K562 (cell line): ENCODE measurements around the gene AP5M1. TPM values are rescaled to one million over a fixed set of nuclear protein-coding genes. Genes with fewer than 3 reads are reported as not detected.

ENCODE experiments used
- COPS2 ChIP-seq: fragments of 450-650 bp; conservative IDR thresholded peaks from 2 replicates; pipeline ENCODE4 v1.6.1; 2016; ENCODE audit warnings: mild to moderate bottlenecking, moderate library complexity
- EP400 ChIP-seq: fragments of 450-650 bp; IDR thresholded peaks from 2 replicates; pipeline ENCODE4 v1.6.1; 2017; ENCODE audit warnings: antibody characterized with exemption, mild to moderate bottlenecking, moderate library complexity
- GTF2F1 ChIP-seq: IDR thresholded peaks from 2 replicates; pipeline ENCODE4 v1.6.1; 2011; ENCODE audit warnings: low read depth, low read length, improper control_type of control experiment
- MECOM ChIP-seq: fragments of 250-450 bp; sonication (Bioruptor Pico); IDR thresholded peaks from 2 replicates; pipeline ENCODE4 v1.8.0; 2022; ENCODE audit warnings: inconsistent platforms
- POLR3A ChIP-seq: IDR thresholded peaks from 2 replicates; pipeline ENCODE4 v1.6.1; 2011; ENCODE audit warnings: borderline replicate concordance, mild to moderate bottlenecking, moderate library complexity; ENCODE audit not compliant: insufficient read length, insufficient read depth; ENCODE audit errors: extremely low read depth
- RFX1 ChIP-seq: fragments of 450-650 bp; IDR thresholded peaks from 2 replicates; pipeline ENCODE4 v1.6.1; 2016; ENCODE audit warnings: mild to moderate bottlenecking, moderate library complexity
- SAFB ChIP-seq: fragments of 200-400 bp; formaldehyde crosslinking; IDR thresholded peaks from 2 replicates; pipeline ENCODE4 v1.6.1; 2017; ENCODE audit warnings: low read depth, low read length, borderline replicate concordance
- ZNF165 ChIP-seq: fragments of 250-450 bp; sonication (Bioruptor Pico); IDR thresholded peaks from 2 replicates; pipeline ENCODE4 v1.4.0; 2020; ENCODE audit warnings: borderline replicate concordance
- ZNF212 ChIP-seq: fragments of 450-650 bp; formaldehyde crosslinking; IDR thresholded peaks from 2 replicates; pipeline ENCODE4 v1.4.0; 2020; ENCODE audit warnings: mild to moderate bottlenecking
- ZNF431 ChIP-seq: sonication (generic); formaldehyde crosslinking; IDR thresholded peaks from 2 replicates; pipeline ENCODE4 v1.8.0; 2022; ENCODE audit warnings: mild to moderate bottlenecking, missing genetic modification reagents
- ZNF76 ChIP-seq: fragments of 250-450 bp; sonication (Bioruptor Pico); IDR thresholded peaks from 2 replicates; pipeline ENCODE4 v1.4.0; 2020; ENCODE audit warnings: mild to moderate bottlenecking, moderate library complexity, borderline replicate concordance
- polyA plus RNA-seq, 8 experiments: library from polyadenylated mRNA; depleted of rRNA in 4 of 8; stranded (reverse) in 5 of 8; unstranded in 3 of 8; fragments of >200 nt; fragmentation: Nextera tagmentation in 2 of 8; fragmentation: Illumina TruSeq in 1 of 8; extraction: Ambion mirVana in 2 of 8; extraction: Trizol in 1 of 8; gene quantifications; 2 replicates each; pipeline versions ENCODE4 v1.2.1 to v1.2.3, GENCODE V29; 2011 to 2014; ENCODE audit warnings: inconsistent platforms in 1 of 8, missing spikeins in 1 of 8
- total RNA-seq, 7 experiments: library from RNA; depleted of rRNA in 6 of 7; stranded (reverse); fragments of >200 nt in 6 of 7; fragmentation: Illumina TruSeq in 2 of 7; extraction: Trizol in 2 of 7; gene quantifications; 2 replicates each; pipeline versions ENCODE4 v1.2.1 to v1.2.3, GENCODE V29; 2011 to 2021; ENCODE audit warnings: low replicate concordance in 1 of 7
- TF ChIP-seq, protein P1 (sequence below): fragments of 450-650 bp; IDR thresholded peaks from 2 replicates; pipeline ENCODE4 v1.6.1; 2016; ENCODE audit warnings: low read depth

Gene AP5M1
- total and polyA plus RNA-seq, 9 of the 15 experiments (the other 6 are each of a cell fraction or from before 2014, with no cell fraction given) = 16.1 to 51.7 (median 30.9) TPM

DNA sequence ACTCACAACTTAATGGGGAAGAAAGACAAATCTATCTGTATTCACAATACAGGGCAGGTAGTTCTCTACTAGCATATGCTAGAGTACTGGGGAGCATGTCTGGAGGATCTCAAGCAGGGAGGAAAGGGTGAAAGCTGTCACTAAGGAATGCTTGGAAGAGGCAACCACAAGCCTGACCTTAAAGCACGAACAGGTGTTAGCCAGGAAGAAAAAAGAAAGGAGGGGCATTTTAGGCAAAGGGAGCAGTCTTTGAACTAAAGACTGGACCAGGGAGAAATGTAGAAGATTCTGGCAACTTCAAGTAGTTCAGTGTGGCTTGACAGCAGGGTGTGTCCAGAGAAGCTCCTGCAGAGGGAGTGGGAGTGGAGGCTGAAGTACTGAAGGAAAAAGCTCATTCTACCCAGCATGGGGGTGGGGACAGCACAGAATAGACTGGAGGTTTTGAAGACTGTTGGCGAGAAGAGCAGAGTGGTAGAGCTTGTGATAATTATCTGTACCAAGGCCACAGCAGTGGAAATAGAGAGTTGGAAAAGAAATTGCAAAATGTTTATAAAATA is 50.9 kb downstream of the AP5M1 start (continued):
- TF ChIP-seq, protein P1, sequence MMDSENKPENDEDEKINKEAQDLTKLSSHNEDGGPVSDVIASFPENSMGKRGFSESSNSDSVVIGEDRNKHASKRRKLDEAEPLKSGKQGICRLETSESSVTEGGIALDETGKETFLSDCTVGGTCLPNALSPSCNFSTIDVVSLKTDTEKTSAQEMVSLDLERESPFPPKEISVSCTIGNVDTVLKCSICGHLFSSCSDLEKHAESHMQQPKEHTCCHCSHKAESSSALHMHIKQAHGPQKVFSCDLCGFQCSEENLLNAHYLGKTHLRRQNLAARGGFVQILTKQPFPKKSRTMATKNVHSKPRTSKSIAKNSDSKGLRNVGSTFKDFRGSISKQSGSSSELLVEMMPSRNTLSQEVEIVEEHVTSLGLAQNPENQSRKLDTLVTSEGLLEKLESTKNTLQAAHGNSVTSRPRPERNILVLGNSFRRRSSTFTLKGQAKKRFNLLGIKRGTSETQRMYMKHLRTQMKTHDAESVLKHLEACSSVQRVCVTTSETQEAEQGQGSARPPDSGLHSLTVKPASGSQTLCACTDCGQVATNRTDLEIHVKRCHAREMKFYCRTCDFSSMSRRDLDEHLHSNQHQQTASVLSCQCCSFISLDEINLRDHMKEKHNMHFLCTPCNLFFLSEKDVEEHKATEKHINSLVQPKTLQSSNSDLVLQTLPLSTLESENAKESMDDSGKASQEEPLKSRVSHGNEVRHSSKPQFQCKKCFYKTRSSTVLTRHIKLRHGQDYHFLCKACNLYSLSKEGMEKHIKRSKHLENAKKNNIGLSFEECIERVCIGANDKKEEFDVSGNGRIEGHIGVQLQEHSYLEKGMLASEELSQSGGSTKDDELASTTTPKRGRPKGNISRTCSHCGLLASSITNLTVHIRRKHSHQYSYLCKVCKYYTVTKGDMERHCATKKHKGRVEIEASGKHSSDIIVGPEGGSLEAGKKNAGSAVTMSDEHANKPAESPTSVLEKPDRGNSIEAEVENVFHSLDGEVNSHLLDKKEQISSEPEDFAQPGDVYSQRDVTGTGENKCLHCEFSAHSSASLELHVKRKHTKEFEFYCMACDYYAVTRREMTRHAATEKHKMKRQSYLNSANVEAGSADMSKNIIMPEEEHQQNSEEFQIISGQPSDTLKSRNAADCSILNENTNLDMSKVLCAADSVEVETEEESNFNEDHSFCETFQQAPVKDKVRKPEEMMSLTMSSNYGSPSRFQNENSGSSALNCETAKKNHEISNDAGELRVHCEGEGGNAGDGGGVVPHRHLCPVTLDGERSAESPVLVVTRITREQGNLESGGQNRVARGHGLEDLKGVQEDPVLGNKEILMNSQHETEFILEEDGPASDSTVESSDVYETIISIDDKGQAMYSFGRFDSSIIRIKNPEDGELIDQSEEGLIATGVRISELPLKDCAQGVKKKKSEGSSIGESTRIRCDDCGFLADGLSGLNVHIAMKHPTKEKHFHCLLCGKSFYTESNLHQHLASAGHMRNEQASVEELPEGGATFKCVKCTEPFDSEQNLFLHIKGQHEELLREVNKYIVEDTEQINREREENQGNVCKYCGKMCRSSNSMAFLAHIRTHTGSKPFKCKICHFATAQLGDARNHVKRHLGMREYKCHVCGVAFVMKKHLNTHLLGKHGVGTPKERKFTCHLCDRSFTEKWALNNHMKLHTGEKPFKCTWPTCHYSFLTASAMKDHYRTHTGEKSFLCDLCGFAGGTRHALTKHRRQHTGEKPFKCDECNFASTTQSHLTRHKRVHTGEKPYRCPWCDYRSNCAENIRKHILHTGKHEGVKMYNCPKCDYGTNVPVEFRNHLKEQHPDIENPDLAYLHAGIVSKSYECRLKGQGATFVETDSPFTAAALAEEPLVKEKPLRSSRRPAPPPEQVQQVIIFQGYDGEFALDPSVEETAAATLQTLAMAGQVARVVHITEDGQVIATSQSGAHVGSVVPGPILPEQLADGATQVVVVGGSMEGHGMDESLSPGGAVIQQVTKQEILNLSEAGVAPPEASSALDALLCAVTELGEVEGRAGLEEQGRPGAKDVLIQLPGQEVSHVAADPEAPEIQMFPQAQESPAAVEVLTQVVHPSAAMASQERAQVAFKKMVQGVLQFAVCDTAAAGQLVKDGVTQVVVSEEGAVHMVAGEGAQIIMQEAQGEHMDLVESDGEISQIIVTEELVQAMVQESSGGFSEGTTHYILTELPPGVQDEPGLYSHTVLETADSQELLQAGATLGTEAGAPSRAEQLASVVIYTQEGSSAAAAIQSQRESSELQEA = no peak
- TF ChIP-seq ZNF431 (CRISPR knock-in tag) (no peak), MECOM (no peak), SAFB (no peak), ZNF212 (CRISPR knock-in tag) (no peak), ZNF165 (no peak), POLR3A (no peak), RFX1 (no peak), COPS2 (no peak), ZNF76 (CRISPR knock-in tag) (no peak), EP400 (no peak), GTF2F1 (no peak)
